Posterior cingulate gyrus (tissue), 11 donors: Measurements from ENCODE around the gene FAM81B.

Experiments
- DNase-seq, 10 donors: peaks; one replicate each; pipeline versions ENCODE4 v3.0.0 to v3.0.0-alpha.2; 2020 to 2021; ENCODE audit warnings: mixed read lengths in 3 of 10
- intact Hi-C: fragments of 100-400 bp; cut with DNase I; formaldehyde crosslinking; loops from one replicate; pipeline ENCODE4 v1.15.1; 2023

FAM81B gene

GRCh38 chr5:95449460-95449859 is 58.3 kb downstream of the FAM81B start:
- DNase-seq, result no peak
- intact Hi-C loops, result no loop called here

DNA sequence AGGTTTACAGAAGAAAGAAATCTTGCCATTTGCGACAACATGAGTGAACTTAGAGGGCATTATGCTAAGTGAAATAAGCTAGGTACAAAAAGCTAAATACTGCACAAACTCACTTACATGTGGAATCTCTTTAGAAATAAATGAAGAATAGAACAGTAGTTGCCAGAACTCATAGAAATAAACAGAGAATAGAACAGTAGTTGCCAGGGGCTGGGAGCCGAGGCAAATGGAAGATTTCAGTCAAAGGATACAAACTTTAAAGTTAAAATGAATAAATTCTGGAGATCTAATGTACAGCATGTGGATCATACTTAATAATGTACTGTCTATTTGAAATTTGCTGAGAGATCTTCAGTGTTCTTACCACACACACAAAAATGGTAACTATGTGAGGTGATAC is 63.4 kb downstream of the FAM81B start:
- intact Hi-C loops, result no loop called here
- no peak for DNase-seq

- DNase-seq, result no peak
- intact Hi-C loops, result no loop called here
Measured at GRCh38 chr5:95460665-95461064, 69.5 kb downstream of the FAM81B start.

DNA sequence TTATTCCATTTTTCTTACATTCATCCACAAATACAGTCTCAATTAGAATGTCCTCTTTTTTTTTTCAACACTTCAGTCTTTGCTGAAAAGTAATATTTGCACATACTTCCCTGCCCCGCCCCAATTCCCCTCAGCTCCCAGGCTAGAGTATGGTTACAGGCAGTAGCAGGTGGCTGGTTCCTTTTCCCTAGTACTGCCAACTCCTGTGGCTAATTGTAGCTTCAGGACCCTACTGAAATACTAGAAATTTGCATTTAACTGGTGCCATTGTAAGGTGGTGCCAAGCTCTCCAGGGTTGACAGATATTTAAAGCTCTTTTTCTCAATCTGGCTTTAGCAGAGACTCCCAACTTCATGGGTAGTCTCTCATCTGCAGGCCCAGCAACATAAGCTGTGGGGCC is 80.3 kb downstream of the FAM81B start:
- intact Hi-C loops, result no loop called here

GRCh38 chr5:95471942-95472341 is 80.8 kb downstream of the FAM81B start:
- intact Hi-C loops, result no loop called here

More for the DNA sequence above, 80.3 kb downstream of the FAM81B start:
- no peak for DNase-seq

GRCh38 chr5:95484421-95484820 is 93.3 kb downstream of the FAM81B start:
- no peak for DNase-seq
- intact Hi-C loops, result no loop called here

More at GRCh38 chr5:95471942-95472341, 80.8 kb downstream of the FAM81B start:
- no peak for DNase-seq

- intact Hi-C loops, result no loop called here
- no peak for DNase-seq
Measured at GRCh38 chr5:95486191-95486590, 95.0 kb downstream of the FAM81B start.

GRCh38 chr5:95487880-95488279 is 96.7 kb downstream of the FAM81B start:
- intact Hi-C loops, result no loop called here
- DNase-seq, result no peak
